SK-N-MC (cell line): ENCODE results near the gene TRMT11.

Source experiments
- DNase-seq: peaks from one replicate; pipeline ENCODE4 v3.0.0-alpha.2; 2011; ENCODE audit warnings: low read depth, low spot score
- H3K27ac ChIP-seq: fragments of 200-600 bp; sonication (generic); 2 replicates; pipeline ENCODE4 v1.5.1; 2016; ENCODE audit warnings: mixed run types
- H3K36me3 ChIP-seq: fragments of 200-600 bp; sonication (generic); 2 replicates; pipeline ENCODE4 v1.6.1; 2017; ENCODE audit warnings: antibody characterized with exemption, low read length, mixed read lengths; ENCODE audit not compliant: insufficient read depth
- H3K4me3 ChIP-seq: fragments of 200-600 bp; sonication (generic); 2 replicates; pipeline ENCODE4 v1.5.1; 2016
- H3K9ac ChIP-seq: fragments of 200-600 bp; sonication (generic); 2 replicates; pipeline ENCODE4 v1.8.0; 2017; ENCODE audit warnings: mixed run types, mixed read lengths; ENCODE audit not compliant: insufficient read length
- H3K9me3 ChIP-seq: fragments of 200-600 bp; sonication (generic); 2 replicates; pipeline ENCODE4 v1.6.1; 2017; ENCODE audit warnings: low read depth, mild to moderate bottlenecking, antibody characterized with exemption, low read length, moderate library complexity, mixed read lengths
- EZH2 ChIP-seq: fragments of 200-600 bp; sonication (generic); IDR thresholded peaks from one replicate; pipeline ENCODE4 v1.6.1; 2017; ENCODE audit warnings: antibody characterized with exemption
- FOXP2 ChIP-seq: optimal IDR thresholded peaks from 2 replicates; pipeline ENCODE3; 2011; ENCODE audit warnings: mild to moderate bottlenecking, moderate library complexity; ENCODE audit not compliant: insufficient read depth; ENCODE audit errors: extremely low read length, control extremely low read depth
- POLR2AphosphoS5 ChIP-seq: IDR thresholded peaks from 2 replicates; pipeline ENCODE4 v1.6.1; 2012; ENCODE audit warnings: mild to moderate bottlenecking, low read depth, low read length, borderline replicate concordance

The TRMT11 gene

DNA sequence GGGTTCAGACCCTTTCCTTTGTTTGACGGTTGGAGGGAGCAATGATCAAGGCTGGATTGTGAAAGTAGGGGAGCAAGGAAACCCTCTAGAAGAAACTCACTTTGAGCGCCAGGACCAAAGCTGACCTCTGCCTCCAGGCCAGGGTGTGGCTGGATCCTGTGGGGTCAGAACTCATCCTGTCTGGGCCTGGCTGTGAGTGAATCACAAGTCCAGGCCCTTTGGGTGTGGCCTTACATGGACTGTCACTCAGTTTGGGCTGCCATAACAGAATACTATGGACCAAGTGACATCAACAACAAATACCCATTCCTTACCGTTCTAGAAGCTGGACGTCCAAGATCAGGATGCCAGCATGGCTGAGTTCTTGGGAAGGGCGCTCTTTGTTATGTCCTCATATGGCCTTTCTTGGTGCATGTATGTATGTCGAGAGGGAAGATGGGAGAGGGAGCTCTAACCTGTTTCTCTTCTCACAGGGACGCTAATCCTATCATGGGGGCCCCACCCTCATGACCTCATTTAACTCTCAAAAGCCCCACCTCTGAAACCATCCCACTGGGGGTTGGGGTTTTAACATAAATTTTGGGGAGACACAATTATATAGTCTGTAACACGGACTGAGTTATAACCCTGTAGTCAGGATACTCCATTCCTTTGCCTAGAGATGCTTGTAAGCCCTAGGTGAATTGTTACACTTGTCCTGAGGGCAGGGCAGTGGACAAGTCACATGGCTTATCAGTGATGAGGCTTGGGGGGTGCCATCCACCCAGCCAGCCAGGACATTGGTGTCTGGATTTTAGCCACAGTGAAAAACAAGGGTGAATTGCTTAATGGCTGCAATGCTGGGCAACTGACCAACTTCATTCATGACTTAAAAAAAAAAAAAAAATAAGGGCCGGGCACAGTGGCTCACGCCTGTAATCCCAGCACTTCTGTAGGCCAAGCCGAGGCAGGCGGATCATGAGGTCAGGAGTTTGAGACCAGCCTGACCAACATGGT lies 80.0 kb downstream of the TRMT11 start:
- Histone ChIP-seq H3K36me3 (0 out of 2 replicates have a peak, but pooled peaks cover 8% of the 10 kb centered on the region), H3K27ac (no peak overlapping the region), H3K9me3 (no peaks in the 10 kb centered on the region), H3K4me3 (no peak overlapping the region), H3K9ac (no peak overlapping the region)
- TF ChIP-seq EZH2 (no peak), FOXP2 (no peak), POLR2AphosphoS5 (no peak)
- no peak for DNase-seq

DNA sequence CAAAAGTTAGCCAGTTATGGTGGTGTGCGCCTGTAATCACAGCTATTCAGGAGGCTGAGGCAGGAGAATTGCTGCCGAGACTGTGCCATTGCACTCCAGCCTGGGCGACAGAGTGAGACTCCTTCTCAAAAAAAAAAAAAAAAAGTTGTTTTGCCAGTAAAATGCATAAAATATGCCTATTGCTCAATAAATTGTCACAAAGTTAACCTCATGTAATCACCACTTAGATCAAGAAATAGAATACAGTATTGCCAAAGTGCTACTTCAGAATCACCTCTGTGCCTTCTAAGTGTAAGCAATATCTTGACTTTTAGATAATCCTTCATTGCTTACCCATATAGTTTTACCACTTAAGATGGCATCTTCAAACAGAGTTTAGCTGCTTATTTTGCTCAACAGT lies 80.7 kb downstream of the TRMT11 start:
- Histone ChIP-seq H3K36me3 (0 out of 2 replicates have a peak, but pooled peaks cover 8% of the 10 kb centered on the region), H3K9ac (no peak overlapping the region), H3K4me3 (no peak overlapping the region), H3K27ac (no peak overlapping the region), H3K9me3 (no peaks in the 10 kb centered on the region)
- no peak for TF ChIP-seq POLR2AphosphoS5
- TF ChIP-seq EZH2, result no peak
- TF ChIP-seq FOXP2, result no peak
- no peak for DNase-seq

DNA sequence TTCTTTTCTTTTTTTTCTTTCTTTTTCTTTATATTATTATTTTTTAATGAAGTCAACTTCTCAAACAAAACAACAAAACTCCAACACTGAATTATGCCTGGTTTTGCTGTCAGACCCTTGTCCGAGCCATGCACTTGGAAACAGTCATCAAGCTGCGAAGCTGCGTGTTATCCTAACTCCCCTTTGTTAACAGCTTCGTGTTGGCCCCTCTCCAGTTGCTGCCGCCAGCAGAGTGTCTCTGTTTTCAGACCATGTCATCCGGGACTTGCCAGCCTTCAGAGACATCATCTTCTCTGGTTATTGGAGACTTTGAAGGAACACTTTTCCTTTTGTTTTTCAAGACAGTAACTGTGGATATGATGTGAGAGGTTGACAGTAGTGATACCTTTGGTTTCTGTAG lies 83.1 kb downstream of the TRMT11 start:
- Histone ChIP-seq H3K9me3 (no peaks in the 10 kb centered on the region), H3K4me3 (no peak overlapping the region), H3K9ac (no peak overlapping the region), H3K36me3 (peaks cover 11% of the 10 kb centered on the region), H3K27ac (no peak overlapping the region)
- DNase-seq, result no peak
- TF ChIP-seq FOXP2 (no peak), POLR2AphosphoS5 (no peak), EZH2 (no peak)

DNA sequence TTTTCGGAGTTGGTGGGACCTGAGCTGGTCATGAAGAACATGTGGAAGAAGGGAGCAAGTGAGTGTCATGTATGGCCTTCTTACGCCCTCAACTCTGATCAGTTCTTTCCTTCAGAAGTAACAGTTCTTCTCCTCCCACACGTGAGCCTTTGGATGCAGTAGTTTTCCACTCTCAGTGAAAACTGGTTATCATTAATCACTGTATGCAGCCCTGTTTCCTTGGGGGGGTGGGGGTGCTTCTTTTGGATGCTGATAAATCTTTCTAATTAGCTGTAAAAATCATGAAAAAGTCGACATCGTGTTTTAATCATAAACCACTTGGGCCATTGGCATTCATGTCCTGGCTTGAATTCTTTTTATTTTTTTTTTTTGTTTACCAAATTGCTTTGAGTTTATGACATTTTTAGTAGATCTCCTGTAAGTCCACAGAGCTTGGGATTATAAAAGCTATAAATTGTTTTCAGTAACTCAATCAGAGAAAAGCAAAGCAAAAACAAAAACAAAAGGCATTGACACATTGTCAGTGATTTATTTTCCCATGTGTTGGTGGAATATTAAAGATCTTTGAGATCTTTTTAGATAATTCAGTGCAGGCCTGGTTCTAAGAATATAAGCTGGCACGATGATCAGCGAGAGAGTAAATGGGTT lies 84.8 kb downstream of the TRMT11 start:
- H3K4me3 ChIP-seq, result no peak overlapping the region
- no peak overlapping the region for H3K9ac ChIP-seq
- DNase-seq, result no peak
- no peak overlapping the region for H3K27ac ChIP-seq
- H3K9me3 ChIP-seq, result no peaks in the 10 kb centered on the region
- peaks cover 11% of the 10 kb centered on the region for H3K36me3 ChIP-seq
- TF ChIP-seq FOXP2 (no peak), EZH2 (no peak)

DNA sequence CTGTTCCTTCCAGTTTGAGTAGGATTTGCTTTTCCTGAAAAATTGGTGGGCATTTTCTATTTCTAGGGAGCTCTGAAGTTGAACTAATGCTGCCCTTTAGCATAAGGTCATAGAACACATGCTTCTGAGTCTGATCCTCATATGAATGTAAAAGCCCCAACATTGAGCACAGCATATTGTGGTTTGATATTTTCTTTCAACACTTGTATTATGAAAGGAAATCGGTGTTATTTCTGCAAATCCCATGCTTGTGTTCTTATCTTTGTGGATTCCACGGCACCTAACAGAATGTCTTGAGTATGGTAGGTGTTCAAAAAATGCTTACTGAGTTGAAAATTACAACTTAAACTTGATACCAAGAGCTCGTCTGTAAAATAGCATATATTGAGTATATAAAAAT lies 85.8 kb downstream of the TRMT11 start:
- Histone ChIP-seq H3K27ac (no peak overlapping the region), H3K36me3 (peaks cover 11% of the 10 kb centered on the region), H3K9me3 (no peaks in the 10 kb centered on the region), H3K4me3 (no peak overlapping the region), H3K9ac (no peak overlapping the region)
- TF ChIP-seq FOXP2 (no peak), POLR2AphosphoS5 (no peak), EZH2 (no peak)
- DNase-seq, result no peak

DNA sequence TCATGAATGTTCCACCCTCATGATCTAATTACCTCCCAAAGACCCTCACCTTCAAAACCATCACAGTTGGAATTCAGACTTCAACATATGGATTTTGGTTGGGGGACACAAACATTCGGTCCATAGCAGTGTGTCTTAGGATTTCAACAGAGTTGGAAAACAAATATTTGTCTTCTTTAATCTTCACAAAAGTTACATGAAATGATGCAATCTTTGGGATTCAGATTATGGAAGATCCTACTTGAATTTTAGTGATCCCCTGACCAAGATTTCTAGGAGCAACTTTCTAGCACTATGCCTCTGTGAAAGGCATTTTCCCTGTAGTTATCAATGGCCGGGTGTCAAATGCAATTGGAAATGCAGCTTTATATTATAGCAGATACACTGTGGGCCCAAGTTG lies 86.5 kb downstream of the TRMT11 start:
- TF ChIP-seq EZH2, result no peak
- TF ChIP-seq FOXP2, result no peak
- TF ChIP-seq POLR2AphosphoS5, result no peak
- no peak overlapping the region for H3K9ac ChIP-seq
- H3K4me3 ChIP-seq, result no peak overlapping the region
- no peak for DNase-seq
- no peak overlapping the region for H3K27ac ChIP-seq
- H3K36me3 ChIP-seq, result peaks cover 9% of the 10 kb centered on the region
- no peaks in the 10 kb centered on the region for H3K9me3 ChIP-seq

DNA sequence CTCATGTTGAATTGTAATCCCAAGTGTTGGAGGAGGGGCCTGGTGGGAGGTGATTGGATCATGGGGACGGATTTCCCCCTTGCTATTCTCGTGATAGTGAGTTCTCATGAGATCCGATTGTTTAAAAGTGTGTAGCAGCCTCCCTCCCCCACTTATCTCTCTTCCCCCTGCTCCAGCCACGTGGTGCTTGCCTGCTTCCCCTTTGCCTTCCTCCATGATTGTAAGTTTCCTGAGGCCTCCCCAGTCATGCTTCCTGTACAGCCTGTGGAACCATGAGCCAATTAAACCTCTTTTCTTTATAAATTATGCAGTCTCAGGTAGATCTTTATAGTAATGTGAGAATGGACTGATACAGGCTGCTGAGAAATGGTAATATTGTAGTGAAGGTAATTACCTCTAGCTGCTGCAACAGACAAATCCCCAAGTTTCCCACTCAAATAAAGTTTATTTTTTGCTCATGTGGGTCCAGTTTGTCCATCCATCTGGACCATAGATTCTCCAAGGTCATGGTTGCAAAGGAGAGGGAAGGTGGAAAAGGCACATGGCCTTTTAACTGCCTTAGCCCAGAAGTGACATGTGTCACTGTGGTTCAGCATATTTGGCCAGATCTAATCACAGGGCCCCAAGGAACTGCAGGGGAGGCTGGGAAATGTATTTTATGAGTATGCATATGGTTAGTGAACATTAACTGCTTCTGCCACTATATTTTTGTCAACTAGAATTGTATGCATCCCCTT lies 89.2 kb downstream of the TRMT11 start:
- DNase-seq, result no peak
- H3K9ac ChIP-seq, result no peak overlapping the region
- no peak overlapping the region for H3K27ac ChIP-seq
- H3K4me3 ChIP-seq, result no peak overlapping the region
- H3K36me3 ChIP-seq, result peaks cover 4% of the 10 kb centered on the region
- no peaks in the 10 kb centered on the region for H3K9me3 ChIP-seq
- no peak for TF ChIP-seq FOXP2
- no peak for TF ChIP-seq EZH2
- TF ChIP-seq POLR2AphosphoS5, result no peak
